NK-92 treated with Interleukin-12 subunit alpha and Interleukin-12 subunit beta, amount 100 ng/mL, for 24 hours (cell line): ENCODE measurements around the gene SLC30A1.
"Not testable (repeated sequence)": the region's sequence is repeated elsewhere in the genome, so short reads cannot be mapped to it uniquely, and the experiment has no call there.

Experiments used
- DNase-seq: peaks from one replicate; lab custom pipeline; 2025; lab: John Stamatoyannopoulos, UW

The SLC30A1 gene

DNA sequence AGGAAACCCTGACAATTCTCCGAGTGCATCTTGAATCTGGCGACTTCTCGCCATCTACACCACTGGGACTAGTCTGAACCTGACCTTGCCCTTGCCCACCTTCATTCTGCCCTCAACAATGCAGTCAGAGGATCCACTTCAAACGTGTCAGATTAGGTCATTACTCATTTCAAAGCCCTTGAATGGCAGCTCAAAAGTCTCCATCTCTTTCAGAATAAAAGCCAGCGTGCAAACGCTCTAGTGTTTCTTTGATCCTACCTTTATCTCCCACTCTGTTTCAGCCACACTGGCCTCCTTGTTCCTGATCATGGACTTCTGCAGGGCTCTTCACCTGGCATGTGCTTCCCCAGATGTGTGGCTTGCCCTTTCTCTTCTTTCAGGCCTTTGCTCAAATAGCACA lies 31.3 kb downstream of the SLC30A1 start:
- DNase-seq, result no peak

DNA sequence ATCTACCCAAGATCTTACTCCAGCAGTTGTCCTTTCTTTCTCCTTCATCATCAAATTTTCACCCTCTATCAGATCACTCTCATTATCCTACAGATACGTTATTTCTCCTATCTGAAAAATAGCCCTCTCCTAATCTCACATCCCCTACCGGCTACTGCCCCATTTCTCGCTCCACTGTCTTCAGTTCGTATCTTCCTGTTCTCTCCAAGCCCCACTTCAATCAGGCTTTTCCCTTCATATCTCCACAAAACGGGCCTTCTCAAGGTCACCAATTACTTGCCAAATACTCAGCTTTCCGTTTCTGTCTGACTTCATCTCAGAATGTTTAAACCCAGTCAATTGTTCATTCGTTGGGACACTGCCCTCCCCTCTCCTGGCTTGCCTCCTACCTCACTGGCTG lies 32.4 kb downstream of the SLC30A1 start:
- DNase-seq, result no peak

DNA sequence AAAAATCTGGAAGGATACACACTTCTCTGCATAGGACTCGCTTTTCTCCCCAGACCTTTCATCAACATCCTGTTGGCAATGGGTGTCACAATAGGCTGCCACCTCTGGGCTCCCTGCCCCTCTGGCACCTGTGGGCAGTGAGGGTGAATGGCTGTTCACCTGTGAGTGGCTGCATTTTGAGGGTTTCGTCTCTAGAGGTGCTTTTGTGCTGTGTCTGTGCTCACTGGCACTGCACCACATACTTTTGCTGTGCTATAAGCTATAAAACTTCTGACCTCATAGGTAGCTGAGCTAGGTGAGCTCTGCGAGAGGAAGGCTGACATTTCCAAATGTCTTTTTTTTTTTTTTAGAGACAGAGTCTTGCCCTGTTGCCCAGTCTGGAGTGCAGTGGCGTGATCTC lies 35.9 kb downstream of the SLC30A1 start:
- no peak for DNase-seq

DNA sequence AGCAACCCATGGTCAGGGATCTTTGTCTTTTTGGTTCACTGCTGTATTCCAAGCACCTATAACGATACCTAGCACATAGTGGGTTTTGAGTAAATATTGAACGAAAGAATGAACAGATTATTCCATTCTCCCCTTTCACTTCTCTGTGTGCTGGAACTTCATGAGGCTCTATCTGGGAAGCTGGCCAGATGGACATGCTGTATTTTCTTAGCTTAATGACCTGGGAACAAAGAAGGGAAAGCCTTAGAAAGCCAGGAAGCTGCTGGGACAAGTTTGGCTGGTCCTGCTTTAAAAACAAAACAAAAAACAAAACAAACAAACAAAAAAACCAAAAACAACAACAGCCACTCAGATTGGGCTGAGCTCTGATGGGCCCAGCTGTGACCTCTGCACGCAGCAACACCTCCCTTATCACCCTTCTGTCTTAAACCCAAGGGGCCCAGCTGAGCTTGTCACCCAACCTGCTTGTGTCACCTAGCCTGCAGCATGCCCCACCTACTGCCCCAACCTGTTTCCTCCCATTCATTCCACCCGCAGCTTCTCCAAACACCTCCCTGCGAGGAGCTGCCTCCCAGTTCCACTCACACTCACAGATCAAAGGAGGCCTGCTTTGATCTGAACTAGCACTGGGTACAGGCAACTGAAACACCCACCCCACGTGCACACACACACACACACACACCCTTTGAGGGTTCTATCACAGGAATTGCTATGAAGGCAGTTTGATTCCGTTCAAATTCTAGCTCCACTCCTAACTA lies 37.1 kb downstream of the SLC30A1 start:
- no peak for DNase-seq

DNA sequence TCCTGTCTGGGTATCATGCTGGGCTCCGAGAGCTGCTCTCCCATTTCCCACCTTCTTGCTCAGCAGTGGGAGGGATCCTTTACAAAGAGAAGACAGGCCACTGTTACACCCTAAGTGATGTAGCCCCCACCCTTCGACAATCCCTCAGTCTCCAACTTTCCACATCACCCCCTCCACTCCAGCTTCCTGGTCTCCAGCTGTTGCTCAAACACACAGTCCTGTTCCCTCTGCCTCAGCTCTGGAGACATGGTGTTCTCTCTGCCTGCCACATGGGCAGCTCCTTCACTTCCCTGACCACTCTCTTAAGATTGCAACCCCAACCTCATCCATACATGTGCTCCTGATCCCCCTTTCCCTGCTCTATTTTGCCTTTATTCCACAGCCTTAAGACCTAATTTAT lies 37.7 kb downstream of the SLC30A1 start:
- no peak for DNase-seq

DNA sequence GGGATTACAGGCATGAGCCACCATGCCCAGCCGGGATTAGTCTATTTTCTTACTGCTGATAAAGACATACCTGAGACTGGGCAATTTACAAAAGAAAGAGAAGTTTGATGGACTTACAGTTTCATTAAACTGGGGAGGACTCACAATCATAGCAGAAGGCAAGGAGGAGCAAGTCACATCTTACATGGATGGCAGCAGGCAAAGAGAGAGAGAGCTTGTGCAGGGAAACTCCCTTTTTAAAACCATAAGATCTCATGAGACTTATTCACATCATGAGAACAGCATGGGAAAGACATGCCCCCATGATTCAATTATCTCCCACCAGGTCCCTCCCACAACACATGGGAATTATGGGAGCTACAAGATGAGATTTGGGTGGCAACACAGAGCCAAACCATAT lies 38.1 kb downstream of the SLC30A1 start:
- DNase-seq, result not testable (repeated sequence)

DNA sequence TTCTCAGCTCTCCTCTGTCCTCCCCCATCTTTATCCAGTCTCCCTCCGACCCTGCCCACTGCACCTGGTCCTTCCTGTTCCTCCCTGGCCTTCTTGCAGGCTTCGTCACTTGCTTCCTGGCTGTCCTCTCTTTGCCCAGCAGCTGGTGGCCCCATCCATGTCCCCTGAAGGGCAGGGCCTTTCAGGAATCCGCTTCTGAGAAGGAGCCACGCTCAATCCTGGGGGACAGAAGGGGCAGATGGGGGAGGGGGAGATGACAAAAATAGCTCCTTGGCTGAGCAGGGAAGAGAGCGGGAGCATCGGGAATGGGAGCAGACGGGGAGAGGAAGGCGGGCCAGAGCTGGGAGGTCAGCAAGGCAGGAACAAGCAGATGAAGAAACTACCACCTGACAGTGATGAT lies 40.7 kb downstream of the SLC30A1 start:
- no peak for DNase-seq

DNA sequence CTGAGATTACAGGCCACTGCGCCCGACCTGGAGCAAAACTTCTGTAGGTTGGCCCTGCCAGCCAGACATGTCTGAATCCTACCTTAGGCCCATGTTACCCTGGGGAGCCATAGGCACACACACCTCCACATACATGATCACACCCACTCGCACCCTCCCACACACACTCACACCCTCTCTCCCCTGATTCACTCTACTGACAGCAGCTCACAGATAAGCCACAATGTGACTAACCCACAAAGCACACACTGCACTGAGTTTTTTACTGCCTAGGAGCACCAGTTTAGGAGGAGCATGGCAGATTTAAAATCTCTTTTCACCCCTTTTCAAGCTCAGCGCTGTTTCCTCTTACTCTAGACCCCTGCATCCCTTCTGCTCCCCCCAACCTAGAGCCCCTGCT lies 41.7 kb downstream of the SLC30A1 start:
- DNase-seq, result no peak

DNA sequence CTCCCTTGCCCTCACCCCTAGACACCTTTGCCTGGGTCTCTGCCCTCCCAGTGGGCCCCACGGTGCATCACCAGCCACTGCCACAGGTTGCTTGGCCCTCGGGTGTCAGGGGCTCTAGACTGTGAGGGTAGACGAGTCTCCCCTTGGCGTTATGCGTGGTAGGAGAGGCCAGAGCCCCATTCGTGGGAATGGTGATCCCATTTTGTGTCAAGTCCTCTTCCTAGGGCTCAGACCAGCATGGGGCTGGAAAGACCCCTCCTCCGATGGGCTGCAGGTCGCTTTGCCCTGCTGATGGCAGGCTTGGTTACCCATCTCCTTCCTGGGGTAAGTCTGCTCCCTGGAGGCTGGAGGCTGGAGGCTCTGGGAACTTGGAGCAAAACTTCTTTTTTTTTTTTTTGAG lies 42.4 kb downstream of the SLC30A1 start:
- no peak for DNase-seq

DNA sequence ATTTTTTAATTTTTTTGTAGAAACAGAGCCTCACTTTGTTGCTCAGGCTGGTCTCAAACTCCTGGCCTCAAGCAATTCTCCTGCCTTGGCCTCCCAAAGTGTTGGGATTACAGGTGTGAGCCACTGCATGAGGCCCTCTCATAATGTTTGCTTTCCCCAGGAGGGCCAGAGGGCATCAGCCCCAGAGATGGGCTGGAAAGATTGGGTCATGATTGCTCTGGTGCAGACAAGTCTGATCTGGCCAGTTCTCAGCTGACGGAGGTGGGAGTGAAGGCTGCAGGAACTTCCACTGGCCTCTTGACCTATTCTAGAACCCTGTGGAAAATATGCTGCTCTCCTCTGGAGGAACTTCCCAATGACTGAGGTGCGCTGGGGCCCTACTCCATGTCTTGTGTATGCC lies 43.6 kb downstream of the SLC30A1 start:
- DNase-seq, result no peak

DNA sequence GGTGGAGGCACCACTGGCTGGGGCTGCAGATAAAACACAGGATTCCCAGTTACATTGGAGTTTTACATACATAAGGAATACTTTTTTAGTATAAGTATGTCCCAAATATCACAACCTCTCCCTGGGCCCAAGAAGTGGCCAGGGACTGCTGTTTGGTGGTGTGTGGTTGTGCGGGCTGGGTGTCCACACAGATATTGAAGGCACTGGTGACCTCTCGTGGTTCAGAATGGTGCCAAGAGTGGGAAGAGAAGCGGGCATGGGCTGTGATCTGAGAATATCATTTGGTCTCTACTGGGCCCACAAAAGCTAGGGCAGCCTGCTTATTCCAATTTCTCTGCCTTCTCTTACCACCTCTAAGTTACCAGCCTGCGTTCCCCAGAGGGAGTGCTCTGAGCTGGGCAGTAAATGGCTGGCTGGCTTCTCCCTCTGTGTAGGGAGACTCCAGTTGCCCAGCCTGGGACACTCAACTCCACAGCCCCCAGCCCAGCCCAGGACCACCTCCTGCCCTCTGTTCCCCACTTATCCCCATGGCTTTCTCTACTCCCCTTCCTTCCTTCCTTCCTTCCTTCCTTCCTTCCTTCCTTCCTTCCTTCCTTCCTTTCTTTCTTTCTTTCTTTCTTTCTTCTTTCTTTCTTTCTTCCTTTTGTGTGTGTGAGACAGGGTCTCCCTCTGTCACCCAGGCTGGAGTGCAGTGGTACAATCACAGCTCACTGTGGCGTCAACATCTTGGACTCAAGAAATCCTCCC lies 44.2 kb downstream of the SLC30A1 start:
- DNase-seq, result no peak

DNA sequence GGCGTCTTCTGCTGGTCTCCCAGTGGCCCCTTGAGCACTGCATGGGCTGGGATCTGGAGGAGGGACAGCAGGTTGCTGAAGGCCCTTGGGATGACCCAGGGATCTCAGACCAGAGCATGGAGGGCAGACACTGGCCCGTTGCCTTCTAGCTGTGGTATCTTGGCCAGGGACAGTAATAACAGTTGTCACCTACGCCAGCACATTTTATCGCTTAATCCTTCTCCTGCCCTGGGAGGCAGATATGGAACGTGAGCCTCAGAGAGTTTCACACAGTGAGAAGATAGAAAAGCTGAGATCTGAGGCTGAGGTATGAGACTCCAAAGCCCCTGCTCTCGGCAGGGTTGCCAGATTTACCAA lies 46.9 kb downstream of the SLC30A1 start:
- no peak for DNase-seq

DNA sequence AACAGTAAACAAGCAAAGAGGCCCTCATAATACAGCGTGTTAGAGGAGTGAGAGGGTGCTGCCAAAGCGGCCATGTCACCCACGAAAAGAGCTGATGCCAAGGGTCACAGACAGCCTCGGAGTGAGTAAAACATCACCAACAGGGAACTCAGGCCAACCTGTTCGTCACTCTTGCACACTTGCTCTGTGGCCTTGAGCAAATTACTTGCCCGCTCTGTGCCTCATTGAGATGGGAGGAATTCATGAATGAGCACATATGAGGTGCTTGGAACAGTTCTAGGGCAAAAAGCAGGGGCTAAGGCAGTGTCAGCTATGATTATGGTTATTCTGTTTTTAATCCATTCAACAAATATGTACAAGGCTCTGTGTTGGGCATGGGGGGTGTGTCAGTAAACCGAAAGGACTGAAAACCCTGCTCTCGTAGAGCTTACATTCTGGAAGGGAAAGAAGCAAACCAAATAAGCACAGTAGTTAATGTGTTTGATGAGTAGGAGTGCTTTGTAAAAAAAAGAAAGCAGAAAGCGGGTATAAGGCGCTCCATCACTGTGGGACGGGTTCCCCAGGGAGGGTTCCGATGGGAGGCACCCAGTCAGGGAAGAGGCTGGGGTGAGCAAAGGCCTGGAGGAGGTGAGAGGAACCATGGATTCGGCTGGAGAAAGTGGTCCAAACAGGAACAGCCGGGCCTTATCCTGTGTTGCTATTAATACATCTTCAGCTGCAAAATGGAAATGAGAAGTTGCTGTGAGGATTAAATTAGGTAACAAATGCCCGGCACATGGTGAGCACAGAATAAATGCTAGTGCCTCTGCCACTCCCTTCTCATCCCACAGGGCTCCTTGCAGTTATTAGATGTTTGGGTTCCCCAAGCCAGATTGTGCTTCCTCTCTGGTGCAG lies 47.5 kb downstream of the SLC30A1 start:
- no peak for DNase-seq

DNA sequence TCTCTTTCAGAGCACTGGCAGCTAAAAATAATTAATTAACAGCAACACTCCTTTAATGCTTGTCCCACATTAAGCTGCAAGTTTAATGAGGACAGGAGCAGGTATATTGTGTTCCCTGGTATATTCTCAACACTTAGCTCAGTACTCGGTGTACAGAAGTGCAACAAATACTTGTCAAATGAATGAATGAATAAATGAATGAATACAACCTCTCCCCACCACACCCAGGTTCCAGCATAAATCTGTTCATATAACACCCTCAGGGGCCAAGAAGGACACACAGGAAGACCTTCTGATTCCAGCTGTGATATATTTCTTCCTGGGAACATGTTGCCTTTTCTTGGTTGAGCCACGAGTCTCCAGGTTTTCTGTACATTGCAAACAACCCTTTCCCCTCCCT lies 48.9 kb downstream of the SLC30A1 start:
- no peak for DNase-seq

DNA sequence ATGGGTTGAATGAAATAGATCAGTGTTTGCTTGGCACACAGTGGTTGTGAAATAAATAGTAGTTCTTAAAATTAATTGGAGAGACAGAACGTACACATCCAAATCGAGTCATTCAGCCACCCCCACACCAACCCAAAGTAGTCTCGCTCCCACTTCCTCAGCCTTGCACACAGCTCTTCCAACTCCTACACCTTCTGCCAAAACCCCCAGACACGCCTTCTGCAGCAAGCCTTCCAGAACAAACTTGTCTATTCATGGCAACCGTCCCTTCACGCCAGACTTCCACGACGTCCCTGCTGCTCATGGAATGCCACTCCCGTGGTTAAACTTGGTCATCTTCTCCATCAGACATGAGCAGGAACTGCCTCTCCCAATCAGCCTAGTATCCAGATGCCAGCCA lies 49.5 kb downstream of the SLC30A1 start:
- DNase-seq, result no peak

DNA sequence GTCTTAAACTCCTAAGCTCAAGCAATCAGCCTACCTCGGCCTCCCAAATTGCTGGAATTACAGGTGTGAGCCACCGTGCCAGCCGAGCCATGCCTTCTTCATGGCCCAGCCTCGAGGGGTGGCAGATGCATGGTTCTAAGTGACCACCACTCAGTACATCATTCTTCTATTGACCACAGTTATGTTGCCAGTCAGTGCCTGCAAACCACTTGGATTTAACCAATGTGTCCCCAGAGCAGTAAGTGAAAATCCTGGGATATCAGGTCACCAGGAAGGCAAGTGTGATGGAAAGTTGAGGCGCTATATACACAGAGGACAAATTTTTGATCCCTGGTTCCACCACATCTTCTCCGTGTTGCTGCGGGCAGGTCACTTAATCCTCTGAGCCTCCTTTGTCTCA lies 50.0 kb downstream of the SLC30A1 start:
- no peak for DNase-seq

DNA sequence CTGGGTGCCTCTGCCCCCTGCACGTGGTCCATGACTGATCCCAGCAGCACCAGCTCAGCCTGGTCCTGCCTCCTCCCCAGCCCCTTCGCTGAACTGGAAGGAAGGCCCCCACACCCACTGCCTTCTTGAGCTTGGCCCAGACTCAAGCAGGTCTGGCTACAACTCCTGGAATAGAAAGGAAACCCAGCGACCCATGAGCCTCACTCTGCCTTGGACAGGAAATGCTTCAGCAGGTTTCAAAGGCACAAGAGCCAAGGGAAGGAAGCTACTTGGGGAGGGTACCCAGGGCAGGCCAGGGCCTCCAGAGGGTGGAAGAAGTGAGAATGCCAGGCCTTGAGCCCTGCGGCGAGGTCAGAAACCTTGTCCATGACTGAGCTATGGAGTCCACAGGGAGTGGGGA lies 51.1 kb downstream of the SLC30A1 start:
- no peak for DNase-seq

DNA sequence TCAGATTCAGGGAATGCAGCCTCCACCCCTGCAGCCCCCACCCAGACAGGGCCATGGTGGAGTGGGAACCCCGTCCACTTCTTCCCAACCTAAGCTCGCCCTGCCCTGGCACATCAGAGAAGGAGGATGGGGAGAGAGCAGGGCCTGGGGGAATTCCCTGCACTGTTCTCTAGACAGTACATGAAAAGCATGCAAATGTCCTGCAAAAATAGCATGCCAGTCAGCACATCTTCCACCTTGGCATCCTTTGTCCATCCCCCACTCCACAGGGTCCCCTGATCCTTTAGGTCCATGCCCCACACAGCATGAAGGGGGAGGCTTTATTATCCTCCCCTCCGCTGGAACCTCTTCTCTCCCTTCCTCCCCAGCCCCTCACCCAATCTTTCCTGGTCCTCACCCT lies 52.0 kb downstream of the SLC30A1 start:
- DNase-seq, result no peak

DNA sequence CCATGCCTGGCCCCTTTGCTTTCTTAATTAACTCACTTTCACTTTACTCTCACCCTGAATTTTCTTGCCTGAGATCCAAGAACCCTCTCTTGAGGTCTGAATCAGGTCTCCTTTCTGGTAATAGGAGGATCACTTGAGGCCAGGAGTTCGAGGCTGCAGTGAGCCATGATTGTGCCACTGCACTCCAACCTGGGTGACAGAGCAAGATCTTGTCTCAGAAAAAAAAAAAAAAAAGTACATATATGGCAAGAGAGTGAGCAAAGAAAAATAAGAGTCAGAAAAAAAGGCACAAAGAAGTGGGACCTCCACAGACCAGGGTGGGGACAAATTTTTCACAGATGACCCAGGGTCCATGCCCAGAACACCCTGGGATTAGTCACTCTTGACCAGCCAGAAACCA lies 52.9 kb downstream of the SLC30A1 start:
- no peak for DNase-seq

DNA sequence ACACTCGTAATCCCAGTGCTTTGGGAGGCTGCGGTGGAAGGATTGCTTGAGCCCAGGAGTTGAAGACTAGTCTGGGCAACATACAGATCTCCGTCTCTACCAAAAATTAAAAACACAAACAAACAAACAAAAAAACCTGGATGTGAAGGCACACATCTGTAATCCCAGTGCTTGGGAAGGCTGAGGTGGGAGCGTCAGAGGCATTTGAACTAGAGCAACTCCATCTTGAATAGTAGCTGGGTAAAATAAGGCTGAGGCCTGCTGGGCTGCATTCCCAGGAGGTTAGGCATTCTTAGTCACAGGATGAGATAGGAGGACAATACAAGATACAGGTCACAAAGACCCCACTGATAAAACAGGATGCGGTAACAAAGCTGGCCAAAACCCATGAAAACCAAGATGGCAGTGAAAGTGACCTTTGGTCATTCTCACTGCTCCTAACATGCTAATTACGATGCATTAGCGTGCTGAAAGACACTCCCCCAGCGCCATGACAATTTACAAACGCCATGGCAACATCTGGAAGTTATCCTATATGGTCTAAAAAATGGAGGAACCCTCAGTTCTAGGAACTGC lies 53.8 kb downstream of the SLC30A1 start:
- no peak for DNase-seq

DNA sequence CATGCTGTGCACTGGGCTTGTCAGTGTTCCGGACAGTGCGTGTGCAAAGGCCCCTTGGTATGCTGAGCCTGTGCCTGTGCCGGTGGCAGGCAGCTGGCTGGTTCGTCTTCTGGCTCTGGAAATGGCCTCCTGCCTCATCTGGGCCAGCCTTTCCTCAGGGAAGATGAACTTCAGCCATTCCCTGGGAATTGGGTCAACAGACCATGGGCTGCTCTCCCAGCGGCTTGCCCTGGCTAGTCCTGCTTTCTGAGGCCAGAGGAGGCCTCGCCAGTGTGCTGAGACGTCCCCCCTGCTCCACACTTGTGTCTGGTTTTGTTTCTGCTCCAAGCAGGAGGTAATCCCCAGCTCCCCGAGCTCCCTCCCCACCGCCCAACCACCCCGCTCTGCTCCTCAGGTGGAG lies 54.4 kb downstream of the SLC30A1 start:
- no peak for DNase-seq

DNA sequence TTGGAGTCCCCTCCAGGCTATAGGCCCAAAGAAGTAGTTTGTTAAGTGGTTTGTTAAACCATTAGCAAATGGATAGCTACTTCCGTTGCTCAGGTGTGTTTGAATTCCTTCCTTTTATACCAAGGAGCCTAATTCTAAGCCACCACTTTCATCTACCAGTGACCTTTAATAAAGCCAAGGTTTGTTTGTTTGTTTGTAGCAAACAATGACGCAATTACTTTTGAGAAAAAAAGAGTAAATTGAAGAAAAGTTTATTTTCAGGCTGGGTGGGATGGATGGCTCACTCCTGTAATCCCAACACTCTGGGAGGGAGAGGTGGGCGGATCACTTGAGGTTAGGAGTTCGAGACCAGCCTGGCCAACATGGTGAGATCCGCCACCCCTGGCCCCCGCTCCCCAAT lies 56.2 kb downstream of the SLC30A1 start:
- no peak for DNase-seq
